Bronchial epithelial cell (primary cell): ENCODE data around the gene GLYR1. TPM values are rescaled to one million over a fixed set of nuclear protein-coding genes. Genes with fewer than 3 reads are reported as not detected.

Source experiments
- DNase-seq: peaks from one replicate; pipeline ENCODE4 v3.0.0-alpha.2; 2010; ENCODE audit warnings: low read depth
- FAIRE-seq: peaks from 2 replicates; lab custom pipeline; 2011; peaks lifted over from hg19 to GRCh38; lab: Jason Lieb, UNC
- H3K27me3 ChIP-seq: 2 replicates; pipeline ENCODE4 v1.5.1; 2011; ENCODE audit warnings: low read length; ENCODE audit not compliant: control insufficient read depth, insufficient read depth
- H3K36me3 ChIP-seq: 2 replicates; pipeline ENCODE4 v1.5.1; 2011; ENCODE audit warnings: low read length; ENCODE audit not compliant: control insufficient read depth, insufficient read depth
- H3K4me3 ChIP-seq: 2 replicates; pipeline ENCODE4 v1.5.1; 2011; ENCODE audit warnings: mild to moderate bottlenecking, low read depth, low read length, control low read depth
- CTCF ChIP-seq: IDR thresholded peaks from 2 replicates; pipeline ENCODE4 v1.5.1; 2011; ENCODE audit warnings: mild to moderate bottlenecking, moderate library complexity, low read length, control low read depth, inconsistent platforms; ENCODE audit not compliant: insufficient read depth, severe bottlenecking
- total RNA-seq: library from RNA; depleted of rRNA; stranded (reverse); fragments of >200 nt; gene quantifications from 2 replicates; pipeline ENCODE4 v1.2.1, GENCODE V29; 2014

Gene GLYR1
- total RNA-seq, 1 donor from 2014 or later, result 31.1 TPM

DNA sequence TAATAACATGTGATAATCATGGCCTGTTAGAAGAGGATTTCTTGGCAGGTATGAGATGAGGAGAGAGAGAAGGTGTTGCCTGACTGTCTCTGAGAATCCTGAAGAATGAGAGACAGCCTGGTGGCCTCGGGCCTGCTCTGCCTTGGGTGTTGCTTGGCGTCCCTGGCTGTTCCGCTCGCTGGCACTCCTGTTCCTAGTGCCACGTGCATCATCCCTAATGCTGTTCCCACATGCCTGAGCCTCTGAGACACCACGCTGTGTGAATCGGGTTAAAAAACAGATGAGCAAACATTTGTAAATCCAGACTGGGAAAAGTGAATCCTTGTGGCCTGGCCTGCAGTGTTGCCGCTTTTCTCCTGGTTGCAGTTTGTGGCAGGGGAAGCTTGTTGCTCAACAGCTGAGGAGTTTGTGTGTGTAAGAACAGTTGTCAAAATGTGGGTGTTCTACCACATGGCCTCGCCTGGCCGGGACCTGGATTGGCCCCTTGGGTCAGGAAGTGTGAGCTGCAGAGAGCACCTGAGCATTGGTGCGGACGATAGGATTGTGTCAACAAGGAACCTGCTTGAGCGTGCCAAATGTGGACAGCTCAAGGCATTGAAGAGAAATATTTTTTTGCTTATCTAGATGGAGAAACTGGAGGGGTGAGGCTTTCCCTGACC, 22.2 kb upstream of the GLYR1 start:
- TF ChIP-seq CTCF, result no peak
- Histone ChIP-seq H3K27me3 (no peaks in the 10 kb centered on the region), H3K36me3 (peaks cover 22% of the 10 kb centered on the region), H3K4me3 (no peak overlapping the region)
- peak; percentile 74 for DNase-seq
- FAIRE-seq, result peak; percentile 75

DNA sequence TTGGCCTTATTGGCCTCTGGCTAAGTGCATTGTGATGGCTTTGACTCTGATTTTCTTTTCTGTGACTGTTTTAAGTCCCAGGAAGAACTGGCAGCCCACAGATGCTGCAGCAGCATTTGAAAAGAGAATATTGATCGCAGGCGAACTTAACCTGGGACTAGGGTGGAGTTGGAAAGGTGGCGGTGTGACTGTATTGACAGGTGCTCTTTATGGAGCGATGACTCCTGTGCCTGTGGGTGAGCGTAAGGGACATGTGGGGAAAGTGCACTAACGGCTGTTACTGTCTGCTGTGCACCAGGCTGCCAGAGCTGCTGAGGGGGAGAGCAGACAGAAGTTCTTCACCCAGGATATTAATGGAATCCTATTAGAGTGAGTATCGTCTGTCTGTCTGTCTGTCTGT, 21.4 kb upstream of the GLYR1 start:
- no peak for FAIRE-seq

GRCh38 chr16:4868026-4868425, 20.9 kb upstream of the GLYR1 start:
- Histone ChIP-seq H3K4me3 (no peak overlapping the region), H3K27me3 (no peaks in the 10 kb centered on the region), H3K36me3 (peaks cover 24% of the 10 kb centered on the region)
- FAIRE-seq, result no peak
- TF ChIP-seq CTCF, result no peak
- no peak for DNase-seq

More for the DNA sequence above, 21.4 kb upstream of the GLYR1 start:
- Histone ChIP-seq H3K4me3 (no peak overlapping the region), H3K27me3 (no peaks in the 10 kb centered on the region), H3K36me3 (peaks cover 22% of the 10 kb centered on the region)
- no peak for DNase-seq
- no peak for TF ChIP-seq CTCF

DNA sequence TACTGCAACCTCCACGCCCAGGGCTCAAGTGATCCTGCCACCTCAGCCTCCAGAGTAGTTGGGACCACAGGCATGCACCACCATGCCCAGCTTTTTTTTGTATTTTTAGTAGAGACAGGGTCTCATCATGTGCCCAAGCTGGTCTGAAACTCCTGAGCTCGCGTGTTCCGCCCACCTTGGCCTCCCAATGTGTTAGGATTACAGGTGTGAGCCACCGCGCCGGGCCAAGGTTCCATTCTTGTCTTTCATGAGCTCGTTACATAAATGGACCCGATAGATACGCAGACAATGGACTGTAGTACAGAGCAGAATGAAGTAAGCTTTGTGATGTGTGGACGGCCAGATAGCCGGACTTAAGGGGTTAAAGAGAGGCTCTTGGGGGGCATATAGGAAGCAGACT, 19.5 kb upstream of the GLYR1 start:
- TF ChIP-seq CTCF, result no peak
- H3K27me3 ChIP-seq, result no peaks in the 10 kb centered on the region
- peaks cover 18% of the 10 kb centered on the region for H3K36me3 ChIP-seq
- H3K4me3 ChIP-seq, result no peak overlapping the region
- FAIRE-seq (no peak), DNase-seq (no peak)

DNA sequence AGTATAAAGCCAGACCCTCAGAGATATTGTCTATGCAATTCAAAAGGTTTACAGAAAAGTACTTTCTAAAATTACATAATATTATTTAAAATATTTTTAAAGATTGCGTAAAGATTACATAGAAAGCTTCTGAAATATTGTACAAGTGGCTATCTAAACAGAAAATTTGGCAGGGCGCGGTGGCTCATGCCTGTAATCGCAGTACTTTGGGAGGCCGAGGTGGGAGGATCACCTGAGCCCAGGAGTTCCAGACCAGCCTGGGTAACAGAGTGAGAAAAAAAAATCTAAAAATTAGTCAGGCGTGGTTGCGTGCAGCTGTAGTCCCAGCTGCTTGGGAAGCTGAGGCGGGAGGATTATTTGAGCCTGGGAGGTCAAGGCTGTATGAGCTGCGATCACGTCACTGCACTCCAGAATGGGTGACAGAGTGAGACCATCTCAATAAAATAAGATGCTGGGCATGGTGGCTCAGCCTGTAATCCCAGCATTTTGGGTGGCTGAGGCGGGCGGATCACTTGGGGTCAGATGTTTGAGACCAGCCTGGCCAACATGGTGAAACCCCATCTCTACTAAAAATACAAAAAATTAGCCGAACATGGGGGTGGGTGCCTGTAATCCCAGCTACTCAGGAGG, 18.3 kb upstream of the GLYR1 start:
- DNase-seq (no peak), FAIRE-seq (no peak)
- no peak overlapping the region for H3K4me3 ChIP-seq
- H3K27me3 ChIP-seq, result no peaks in the 10 kb centered on the region
- H3K36me3 ChIP-seq, result peaks cover 16% of the 10 kb centered on the region
- no peak for TF ChIP-seq CTCF
